Stimulated activated CD4-positive, alpha-beta T cell treated with anti-CD3 and anti-CD28 coated beads, Interleukin-2, amount 100 ng/mL, for 48 hours (primary cell): Measurements from ENCODE around the gene IQCF2.
"Not testable (repeated sequence)": the region's sequence is repeated elsewhere in the genome, so short reads cannot be mapped to it uniquely, and the experiment has no call there.

Source experiments
- DNase-seq, 2 donors: peaks; one replicate each; pipeline ENCODE4 v3.0.0-alpha.2; 2020

The IQCF2 gene

GRCh38 chr3:51860703-51861665 is at the start of gene IQCF2:
IQCF2 (plus strand) TSS chr3:51861615; CDS start chr3:51861667, 52 bp downstream.
- DNase-seq: no peak

GRCh38 chr3:51813539-51813938 is 47.9 kb upstream of the IQCF2 start:
- DNase-seq: no peak

GRCh38 chr3:51814034-51814433 is 47.4 kb upstream of the IQCF2 start:
- no peak for DNase-seq

- no peak for DNase-seq
Observed at GRCh38 chr3:51815614-51816013, 45.8 kb upstream of the IQCF2 start.

GRCh38 chr3:51816723-51817122 is 44.7 kb upstream of the IQCF2 start:
- DNase-seq: no peak

GRCh38 chr3:51817375-51817774 is 44.0 kb upstream of the IQCF2 start:
- no peak for DNase-seq

- DNase-seq: no peak
Observed at GRCh38 chr3:51819151-51819550, 42.3 kb upstream of the IQCF2 start.

- DNase-seq: peak; percentile 5 to 20
Observed at GRCh38 chr3:51819709-51820406, 41.6 kb upstream of the IQCF2 start.

GRCh38 chr3:51828297-51828696 is 33.1 kb upstream of the IQCF2 start:
- DNase-seq: no peak

GRCh38 chr3:51830345-51830744 is 31.1 kb upstream of the IQCF2 start:
- no peak for DNase-seq

- DNase-seq: no peak
Observed at GRCh38 chr3:51830836-51831385, 30.5 kb upstream of the IQCF2 start.

- no peak for DNase-seq
Observed at GRCh38 chr3:51836606-51837005, 24.8 kb upstream of the IQCF2 start.

- DNase-seq: no peak
Observed at GRCh38 chr3:51845129-51845528, 16.3 kb upstream of the IQCF2 start.

- not testable (repeated sequence) for DNase-seq
Observed at GRCh38 chr3:51855411-51855810, 6.0 kb upstream of the IQCF2 start.

- no peak for DNase-seq
Observed at GRCh38 chr3:51862886-51863285, 1.5 kb downstream of the IQCF2 start.

GRCh38 chr3:51868896-51869295 is 7.5 kb downstream of the IQCF2 start:
- DNase-seq: not testable (repeated sequence)

GRCh38 chr3:51869304-51869703 is 7.9 kb downstream of the IQCF2 start:
- DNase-seq: no peak

GRCh38 chr3:51873253-51873766 is 11.9 kb downstream of the IQCF2 start:
- DNase-seq: no peak

GRCh38 chr3:51873876-51874275 is 12.5 kb downstream of the IQCF2 start:
- DNase-seq: no peak

GRCh38 chr3:51874411-51874810 is 13.0 kb downstream of the IQCF2 start:
- DNase-seq: no peak

GRCh38 chr3:51874889-51875288 is 13.5 kb downstream of the IQCF2 start:
- no peak for DNase-seq

GRCh38 chr3:51875501-51875900 is 14.1 kb downstream of the IQCF2 start, which contains the start of gene IQCF5:
IQCF5 (minus strand) TSS chr3:51875601; CDS start chr3:51875531, 70 bp downstream.
- no peak for DNase-seq

GRCh38 chr3:51876186-51876585 is 14.8 kb downstream of the IQCF2 start:
- DNase-seq: no peak
